Glutamatergic neuron (in vitro differentiated cells): ENCODE data around the gene ZMYND19. TPM values are rescaled to one million over a fixed set of nuclear protein-coding genes. Genes with fewer than 3 reads are reported as not detected.

Source experiments
- DNase-seq: peaks from one replicate; pipeline ENCODE4 v3.0.0; 2022
- H3K27ac Mint-ChIP-seq: one replicate; pipeline ENCODE4 v1.8.0; 2020; ENCODE audit warnings: mild to moderate bottlenecking, mixed read lengths, inconsistent platforms; ENCODE audit not compliant: unreplicated experiment
- H3K27me3 Mint-ChIP-seq: one replicate; pipeline ENCODE4 v1.8.0; 2020; ENCODE audit warnings: mild to moderate bottlenecking, moderate library complexity, mixed read lengths, inconsistent platforms; ENCODE audit not compliant: unreplicated experiment
- H3K36me3 Mint-ChIP-seq: one replicate; pipeline ENCODE4 v1.8.0; 2020; ENCODE audit warnings: mild to moderate bottlenecking, mixed read lengths, inconsistent platforms; ENCODE audit not compliant: unreplicated experiment
- H3K4me1 Mint-ChIP-seq: one replicate; pipeline ENCODE4 v1.8.0; 2020; ENCODE audit warnings: mild to moderate bottlenecking, low read depth, mixed read lengths, inconsistent platforms; ENCODE audit not compliant: unreplicated experiment
- H3K4me3 Mint-ChIP-seq: one replicate; pipeline ENCODE4 v1.8.0; 2020; ENCODE audit warnings: mild to moderate bottlenecking, mixed read lengths, inconsistent platforms; ENCODE audit not compliant: unreplicated experiment
- H3K9me3 Mint-ChIP-seq: one replicate; pipeline ENCODE4 v1.8.0; 2020; ENCODE audit warnings: mild to moderate bottlenecking, moderate library complexity, mixed read lengths, inconsistent platforms; ENCODE audit not compliant: unreplicated experiment
- total RNA-seq: library from RNA; stranded (reverse); fragmentation: NEBNext Ultra II Directional; extraction: Animal tissue kit (Norgen Biotek cat#: 25700); gene quantifications from one replicate; pipeline ENCODE4 v1.2.1, GENCODE V29; 2021; ENCODE audit not compliant: unreplicated experiment
- TF ChIP-seq, protein P1 (sequence below): fragments of 200-600 bp; sonication (generic); IDR thresholded peaks from one replicate; pipeline ENCODE4 v1.5.0; 2021; ENCODE audit not compliant: partially characterized antibody, unreplicated experiment

The ZMYND19 gene
- total RNA-seq, 1 donor from 2014 or later, result 33.9 TPM

DNA sequence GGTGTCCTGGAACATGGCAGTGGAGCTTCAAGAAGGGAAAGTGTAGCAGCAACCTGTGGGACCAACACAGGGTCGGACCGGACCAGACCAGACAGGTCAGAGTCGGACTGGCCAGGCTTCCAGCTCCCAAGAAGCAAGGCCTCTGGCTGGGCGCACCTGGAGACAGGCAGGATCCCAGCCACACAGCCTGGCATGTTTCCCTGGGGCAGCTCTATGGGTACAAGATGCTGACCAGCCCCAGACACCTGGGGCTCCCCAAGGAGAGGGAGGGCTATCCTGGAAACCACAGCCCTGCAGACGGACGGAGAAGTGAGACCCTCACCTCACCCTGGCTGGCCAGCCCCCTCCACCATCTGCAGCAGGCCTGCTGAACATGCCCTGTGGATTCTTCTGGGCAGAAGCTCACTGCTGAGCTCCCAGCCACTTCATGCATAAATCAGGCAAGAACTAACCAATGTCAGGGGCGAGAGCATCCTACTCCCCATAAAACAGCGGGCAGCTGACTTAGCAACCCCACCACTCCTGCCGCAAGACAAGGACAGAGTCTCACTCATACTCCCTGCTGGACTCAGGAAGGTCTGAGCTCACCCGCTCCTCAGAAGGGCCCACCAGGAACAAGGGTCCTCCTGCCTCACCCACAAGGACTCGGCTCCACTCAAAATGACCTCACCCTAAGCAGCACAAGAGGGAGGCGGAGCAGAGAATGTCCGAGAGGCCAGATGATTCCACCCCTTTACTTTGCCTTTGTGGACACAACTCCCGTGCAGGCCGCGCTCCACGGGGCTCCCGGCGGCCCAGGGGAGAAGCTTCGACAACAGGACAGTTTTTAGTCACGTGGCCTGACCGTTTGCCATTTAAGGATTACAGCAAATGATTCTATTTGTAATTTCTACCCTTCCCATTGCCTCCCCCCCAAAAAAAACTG is 8.7 kb downstream of the ZMYND19 start:
- Mint-ChIP-seq H3K27me3 (peaks cover 2% of the 10 kb centered on the region), H3K4me3 (no peak overlapping the region), H3K4me1 (peaks cover 9% of the 10 kb centered on the region), H3K27ac (no peak overlapping the region), H3K9me3 (peaks cover 3% of the 10 kb centered on the region), H3K36me3 (no peaks in the 10 kb centered on the region)
- TF ChIP-seq, protein P1, sequence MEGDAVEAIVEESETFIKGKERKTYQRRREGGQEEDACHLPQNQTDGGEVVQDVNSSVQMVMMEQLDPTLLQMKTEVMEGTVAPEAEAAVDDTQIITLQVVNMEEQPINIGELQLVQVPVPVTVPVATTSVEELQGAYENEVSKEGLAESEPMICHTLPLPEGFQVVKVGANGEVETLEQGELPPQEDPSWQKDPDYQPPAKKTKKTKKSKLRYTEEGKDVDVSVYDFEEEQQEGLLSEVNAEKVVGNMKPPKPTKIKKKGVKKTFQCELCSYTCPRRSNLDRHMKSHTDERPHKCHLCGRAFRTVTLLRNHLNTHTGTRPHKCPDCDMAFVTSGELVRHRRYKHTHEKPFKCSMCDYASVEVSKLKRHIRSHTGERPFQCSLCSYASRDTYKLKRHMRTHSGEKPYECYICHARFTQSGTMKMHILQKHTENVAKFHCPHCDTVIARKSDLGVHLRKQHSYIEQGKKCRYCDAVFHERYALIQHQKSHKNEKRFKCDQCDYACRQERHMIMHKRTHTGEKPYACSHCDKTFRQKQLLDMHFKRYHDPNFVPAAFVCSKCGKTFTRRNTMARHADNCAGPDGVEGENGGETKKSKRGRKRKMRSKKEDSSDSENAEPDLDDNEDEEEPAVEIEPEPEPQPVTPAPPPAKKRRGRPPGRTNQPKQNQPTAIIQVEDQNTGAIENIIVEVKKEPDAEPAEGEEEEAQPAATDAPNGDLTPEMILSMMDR, result no peak
- DNase-seq, result no peak

- Mint-ChIP-seq H3K27ac (no peak overlapping the region), H3K27me3 (peaks cover 2% of the 10 kb centered on the region), H3K9me3 (peaks cover 2% of the 10 kb centered on the region), H3K36me3 (no peaks in the 10 kb centered on the region), H3K4me3 (no peak overlapping the region), H3K4me1 (peaks cover 9% of the 10 kb centered on the region)
- no peak for DNase-seq
- TF ChIP-seq, protein P1, result no peak
Observed at GRCh38 chr9:137580954-137581322, 9.4 kb downstream of the ZMYND19 start.

DNA sequence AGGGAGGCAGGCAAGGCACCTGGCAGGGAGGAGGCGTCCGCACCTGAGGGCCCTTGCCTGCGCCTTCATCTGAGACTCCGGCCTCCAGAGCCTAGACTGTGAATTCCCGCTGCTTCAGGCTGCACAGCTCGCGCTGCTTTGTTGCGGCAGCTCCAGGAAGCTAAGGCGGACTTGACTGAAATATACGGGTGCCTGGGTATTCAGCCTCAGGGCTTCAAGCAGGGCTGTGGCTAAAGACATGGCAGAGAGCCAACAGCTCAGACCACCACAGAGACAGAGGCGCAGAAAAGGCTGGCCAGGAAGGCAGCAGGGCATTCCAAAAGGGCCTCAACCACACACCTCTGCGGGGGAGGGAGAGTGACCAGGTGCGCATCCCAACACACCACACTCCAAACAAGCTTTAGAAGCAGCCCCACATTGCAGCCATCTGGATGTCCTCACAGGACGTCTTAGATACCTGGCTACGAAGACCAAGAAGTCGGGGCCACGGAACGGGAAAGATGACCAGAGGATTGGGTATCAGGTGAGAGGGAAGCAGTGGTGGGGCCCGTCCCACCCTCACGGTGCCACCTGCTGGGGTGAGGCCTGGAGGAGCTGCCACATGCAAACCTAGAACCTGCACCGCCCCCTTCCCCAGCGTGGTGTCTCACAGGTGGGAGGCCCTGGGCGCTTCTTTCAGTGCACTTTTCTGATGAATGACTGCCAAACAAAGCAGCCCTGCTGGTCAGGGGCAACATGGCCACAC is 9.9 kb downstream of the ZMYND19 start:
- Mint-ChIP-seq H3K36me3 (peaks cover 4% of the 10 kb centered on the region), H3K9me3 (peaks cover 2% of the 10 kb centered on the region), H3K27me3 (peaks cover 2% of the 10 kb centered on the region), H3K4me1 (peaks cover 11% of the 10 kb centered on the region), H3K4me3 (no peak overlapping the region), H3K27ac (no peak overlapping the region)
- TF ChIP-seq, protein P1, result no peak
- no peak for DNase-seq

DNA sequence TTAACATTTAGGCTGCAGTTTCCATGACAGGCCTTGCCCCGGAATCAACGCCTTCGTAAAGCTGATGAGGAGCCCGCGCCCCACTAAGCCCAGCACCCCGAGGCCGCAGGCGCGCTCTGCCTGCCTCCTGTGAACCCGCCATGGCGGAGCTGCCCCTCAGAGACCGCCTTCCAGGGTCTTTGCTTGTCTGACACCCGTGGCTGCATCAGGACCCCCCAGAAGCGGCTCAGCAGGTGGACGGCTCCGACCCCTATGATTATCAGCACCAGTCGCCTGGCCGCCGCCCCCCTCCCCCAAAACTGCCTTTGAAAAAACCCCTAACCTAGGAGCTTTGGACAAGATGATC is 11.1 kb downstream of the ZMYND19 start:
- H3K27me3 Mint-ChIP-seq, result no peaks in the 10 kb centered on the region
- peak overlapping the region; percentile 72 for H3K4me3 Mint-ChIP-seq
- TF ChIP-seq, protein P1, result no peak
- peak overlapping the region; percentile 38 for H3K27ac Mint-ChIP-seq
- H3K4me1 Mint-ChIP-seq, result peaks cover 16% of the 10 kb centered on the region
- peaks cover 2% of the 10 kb centered on the region for H3K9me3 Mint-ChIP-seq
- no peak for DNase-seq
- H3K36me3 Mint-ChIP-seq, result peaks cover 5% of the 10 kb centered on the region
